ENCODE data around the gene ZCCHC4.

Gene ZCCHC4

GRCh38 chr4:25313201-25313895, 774 bp downstream of the ZCCHC4 start (continued):
- TF ChIP-seq, protein P1, sequence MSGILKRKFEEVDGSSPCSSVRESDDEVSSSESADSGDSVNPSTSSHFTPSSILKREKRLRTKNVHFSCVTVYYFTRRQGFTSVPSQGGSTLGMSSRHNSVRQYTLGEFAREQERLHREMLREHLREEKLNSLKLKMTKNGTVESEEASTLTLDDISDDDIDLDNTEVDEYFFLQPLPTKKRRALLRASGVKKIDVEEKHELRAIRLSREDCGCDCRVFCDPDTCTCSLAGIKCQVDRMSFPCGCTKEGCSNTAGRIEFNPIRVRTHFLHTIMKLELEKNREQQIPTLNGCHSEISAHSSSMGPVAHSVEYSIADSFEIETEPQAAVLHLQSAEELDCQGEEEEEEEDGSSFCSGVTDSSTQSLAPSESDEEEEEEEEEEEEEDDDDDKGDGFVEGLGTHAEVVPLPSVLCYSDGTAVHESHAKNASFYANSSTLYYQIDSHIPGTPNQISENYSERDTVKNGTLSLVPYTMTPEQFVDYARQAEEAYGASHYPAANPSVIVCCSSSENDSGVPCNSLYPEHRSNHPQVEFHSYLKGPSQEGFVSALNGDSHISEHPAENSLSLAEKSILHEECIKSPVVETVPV (CRISPR knock-in tag; IDR thresholded peaks at IDR 0.05) = no peak
- TF ChIP-seq PPARA (CRISPR knock-in tag; IDR thresholded peaks at IDR 0.05; ENCODE audit: borderline replicate concordance) (no peak), GLIS3 (CRISPR knock-in tag; IDR thresholded peaks at IDR 0.05) (no peak), BACH2 (CRISPR knock-in tag; IDR thresholded peaks at IDR 0.05; ENCODE audit: borderline replicate concordance) (no peak), ZNF70 (CRISPR knock-in tag; IDR thresholded peaks at IDR 0.05) (no peak)

DNA sequence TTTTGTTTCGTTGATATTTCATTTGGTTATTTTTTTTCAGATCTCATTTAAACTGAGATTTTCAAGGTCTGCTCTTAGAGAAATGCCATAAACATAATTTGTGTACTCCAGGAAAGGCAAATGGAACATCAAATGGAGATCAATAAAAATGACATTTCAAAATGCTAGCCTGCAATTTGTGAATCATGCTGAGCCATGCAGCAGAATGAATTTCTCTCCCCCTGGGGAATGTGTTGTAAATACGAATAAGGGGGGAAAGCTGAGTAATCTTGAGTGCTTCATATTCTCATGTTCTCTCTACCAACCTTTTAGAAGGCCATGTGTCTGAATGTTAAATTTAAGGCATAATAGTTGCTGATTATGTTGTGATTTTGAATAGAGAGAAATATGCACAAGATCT, 7.8 kb downstream of the ZCCHC4 start:
- ATAC-seq = no peak
- no peak for TF ChIP-seq ZFP30 (CRISPR knock-in tag; IDR thresholded peaks at IDR 0.05)
- no peak for TF ChIP-seq BACH2 (CRISPR knock-in tag; IDR thresholded peaks at IDR 0.05; ENCODE audit: borderline replicate concordance)
- no peak for TF ChIP-seq ZFP3 (CRISPR knock-in tag; IDR thresholded peaks at IDR 0.05)
- TF ChIP-seq, protein P2, sequence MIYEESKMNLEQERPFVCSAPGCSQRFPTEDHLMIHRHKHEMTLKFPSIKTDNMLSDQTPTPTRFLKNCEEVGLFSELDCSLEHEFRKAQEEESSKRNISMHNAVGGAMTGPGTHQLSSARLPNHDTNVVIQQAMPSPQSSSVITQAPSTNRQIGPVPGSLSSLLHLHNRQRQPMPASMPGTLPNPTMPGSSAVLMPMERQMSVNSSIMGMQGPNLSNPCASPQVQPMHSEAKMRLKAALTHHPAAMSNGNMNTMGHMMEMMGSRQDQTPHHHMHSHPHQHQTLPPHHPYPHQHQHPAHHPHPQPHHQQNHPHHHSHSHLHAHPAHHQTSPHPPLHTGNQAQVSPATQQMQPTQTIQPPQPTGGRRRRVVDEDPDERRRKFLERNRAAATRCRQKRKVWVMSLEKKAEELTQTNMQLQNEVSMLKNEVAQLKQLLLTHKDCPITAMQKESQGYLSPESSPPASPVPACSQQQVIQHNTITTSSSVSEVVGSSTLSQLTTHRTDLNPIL (CRISPR knock-in tag; IDR thresholded peaks at IDR 0.05; ENCODE audit: low read depth) = no peak
- no peak for TF ChIP-seq ESRRG (CRISPR knock-in tag; IDR thresholded peaks at IDR 0.05)

GRCh38 chr4:25320773-25321172, 8.2 kb downstream of the ZCCHC4 start:
- no peak for TF ChIP-seq ZNF70 (CRISPR knock-in tag; IDR thresholded peaks at IDR 0.05)
- no peak for TF ChIP-seq ESRRG (CRISPR knock-in tag; IDR thresholded peaks at IDR 0.05)
- no peak for TF ChIP-seq GLIS3 (CRISPR knock-in tag; IDR thresholded peaks at IDR 0.05)
- no peak for TF ChIP-seq TSHZ2 (CRISPR knock-in tag; IDR thresholded peaks at IDR 0.05)
- no peak for TF ChIP-seq ZFP30 (CRISPR knock-in tag; IDR thresholded peaks at IDR 0.05)
- no peak for TF ChIP-seq RARB (CRISPR knock-in tag; IDR thresholded peaks at IDR 0.05)
- TF ChIP-seq TCF4 (CRISPR knock-in tag; IDR thresholded peaks at IDR 0.05; ENCODE audit: borderline replicate concordance) = no peak
- no peak for TF ChIP-seq ZNF565 (CRISPR knock-in tag; conservative IDR thresholded peaks at IDR 0.05; ENCODE audit: low read depth)
- no peak for TF ChIP-seq OSR1 (CRISPR knock-in tag; IDR thresholded peaks at IDR 0.05)
- TF ChIP-seq, protein P3, sequence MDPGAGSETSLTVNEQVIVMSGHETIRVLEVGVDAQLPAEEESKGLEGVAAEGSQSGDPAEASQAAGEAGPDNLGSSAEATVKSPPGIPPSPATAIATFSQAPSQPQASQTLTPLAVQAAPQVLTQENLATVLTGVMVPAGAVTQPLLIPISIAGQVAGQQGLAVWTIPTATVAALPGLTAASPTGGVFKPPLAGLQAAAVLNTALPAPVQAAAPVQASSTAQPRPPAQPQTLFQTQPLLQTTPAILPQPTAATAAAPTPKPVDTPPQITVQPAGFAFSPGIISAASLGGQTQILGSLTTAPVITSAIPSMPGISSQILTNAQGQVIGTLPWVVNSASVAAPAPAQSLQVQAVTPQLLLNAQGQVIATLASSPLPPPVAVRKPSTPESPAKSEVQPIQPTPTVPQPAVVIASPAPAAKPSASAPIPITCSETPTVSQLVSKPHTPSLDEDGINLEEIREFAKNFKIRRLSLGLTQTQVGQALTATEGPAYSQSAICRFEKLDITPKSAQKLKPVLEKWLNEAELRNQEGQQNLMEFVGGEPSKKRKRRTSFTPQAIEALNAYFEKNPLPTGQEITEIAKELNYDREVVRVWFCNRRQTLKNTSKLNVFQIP (CRISPR knock-in tag; IDR thresholded peaks at IDR 0.05; ENCODE audit: borderline replicate concordance, low read depth) = no peak
- no peak for TF ChIP-seq TOX (CRISPR knock-in tag; IDR thresholded peaks at IDR 0.05; ENCODE audit: borderline replicate concordance)
- peak; percentile 39; the same call in 2 of the 3 replicates for ATAC-seq

- ATAC-seq = no peak
- TF ChIP-seq, protein P3 (CRISPR knock-in tag; IDR thresholded peaks at IDR 0.05; ENCODE audit: borderline replicate concordance, low read depth) = no peak
- no peak for TF ChIP-seq RARB (CRISPR knock-in tag; IDR thresholded peaks at IDR 0.05)
- no peak for TF ChIP-seq TCF4 (CRISPR knock-in tag; IDR thresholded peaks at IDR 0.05; ENCODE audit: borderline replicate concordance)
- no peak for TF ChIP-seq SNAI2 (CRISPR knock-in tag; IDR thresholded peaks at IDR 0.05)
- TF ChIP-seq ESRRG (CRISPR knock-in tag; IDR thresholded peaks at IDR 0.05) = no peak
- no peak for TF ChIP-seq ZFP30 (CRISPR knock-in tag; IDR thresholded peaks at IDR 0.05)
- TF ChIP-seq PPARA (CRISPR knock-in tag; IDR thresholded peaks at IDR 0.05; ENCODE audit: borderline replicate concordance) = no peak
- TF ChIP-seq ZNF70 (CRISPR knock-in tag; IDR thresholded peaks at IDR 0.05) = no peak
- TF ChIP-seq GLIS3 (CRISPR knock-in tag; IDR thresholded peaks at IDR 0.05) = no peak
- TF ChIP-seq ZNF565 (CRISPR knock-in tag; conservative IDR thresholded peaks at IDR 0.05; ENCODE audit: low read depth) = no peak
- no peak for TF ChIP-seq CSDC2 (CRISPR knock-in tag; IDR thresholded peaks at IDR 0.05)
- TF ChIP-seq ISL1 (CRISPR knock-in tag; IDR thresholded peaks at IDR 0.05) = no peak
- TF ChIP-seq, protein P2 (CRISPR knock-in tag; IDR thresholded peaks at IDR 0.05; ENCODE audit: low read depth) = no peak
- TF ChIP-seq OSR1 (CRISPR knock-in tag; IDR thresholded peaks at IDR 0.05) = no peak
- TF ChIP-seq ZC3H10 (CRISPR knock-in tag; IDR thresholded peaks at IDR 0.05) = no peak
- no peak for TF ChIP-seq PATZ1 (CRISPR knock-in tag; IDR thresholded peaks at IDR 0.05; ENCODE audit: borderline replicate concordance)
Measured at GRCh38 chr4:25321703-25322102, 9.1 kb downstream of the ZCCHC4 start.

All from SK-N-SH treated with all-trans-retinoic acid at 6 μM for 48 hours (cell line).